ENCODE data around the gene GPD2.

GRCh38 chr2:156491176-156491575 lies 55.0 kb downstream of the GPD2 start:
- TF ChIP-seq CTCF (optimal IDR thresholded peaks at IDR 0.05 in 1 of 3, IDR thresholded peaks at IDR 0.05 in 1 of 3, conservative IDR thresholded peaks at IDR 0.05 in 1 of 3; ENCODE audit: extremely low read depth in 1 of 3, insufficient read depth in 2 of 3, low read length in 3 of 3) (no peak), EZH2 (IDR thresholded peaks at IDR 0.05; ENCODE audit: low read length) (no peak)

All from keratinocyte (primary cell).